Activated CD4-positive, alpha-beta T cell treated with anti-CD3 and anti-CD28 coated beads, Interleukin-2, amount 50 U/mL, for 4 hours (primary cell): Measurements from ENCODE around the gene KCNMA1.

ENCODE experiments used
- DNase-seq, 2 experiments: peaks; one replicate each; pipeline ENCODE4 v3.0.0-alpha.2; 2020

Gene KCNMA1

DNA sequence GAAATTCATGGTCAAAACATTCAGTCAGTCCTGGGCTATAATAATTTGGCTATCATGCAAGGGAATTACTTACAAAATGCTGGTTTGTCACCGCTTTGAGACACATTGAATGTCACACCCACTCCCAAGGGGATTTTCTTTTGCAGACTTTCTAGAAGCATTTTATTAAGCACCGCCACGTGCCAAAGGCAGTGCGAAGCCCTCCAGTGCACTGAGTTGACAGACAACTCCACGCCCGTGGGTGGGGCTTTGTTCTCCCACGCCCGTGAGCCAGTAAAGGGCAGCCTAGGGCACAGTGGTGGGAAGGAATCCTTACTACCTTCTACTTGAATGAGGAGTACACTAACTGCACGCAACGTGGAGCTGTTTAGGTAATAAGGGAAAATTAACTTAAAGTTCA lies 515.8 kb downstream of the KCNMA1 start:
- no peak for DNase-seq

DNA sequence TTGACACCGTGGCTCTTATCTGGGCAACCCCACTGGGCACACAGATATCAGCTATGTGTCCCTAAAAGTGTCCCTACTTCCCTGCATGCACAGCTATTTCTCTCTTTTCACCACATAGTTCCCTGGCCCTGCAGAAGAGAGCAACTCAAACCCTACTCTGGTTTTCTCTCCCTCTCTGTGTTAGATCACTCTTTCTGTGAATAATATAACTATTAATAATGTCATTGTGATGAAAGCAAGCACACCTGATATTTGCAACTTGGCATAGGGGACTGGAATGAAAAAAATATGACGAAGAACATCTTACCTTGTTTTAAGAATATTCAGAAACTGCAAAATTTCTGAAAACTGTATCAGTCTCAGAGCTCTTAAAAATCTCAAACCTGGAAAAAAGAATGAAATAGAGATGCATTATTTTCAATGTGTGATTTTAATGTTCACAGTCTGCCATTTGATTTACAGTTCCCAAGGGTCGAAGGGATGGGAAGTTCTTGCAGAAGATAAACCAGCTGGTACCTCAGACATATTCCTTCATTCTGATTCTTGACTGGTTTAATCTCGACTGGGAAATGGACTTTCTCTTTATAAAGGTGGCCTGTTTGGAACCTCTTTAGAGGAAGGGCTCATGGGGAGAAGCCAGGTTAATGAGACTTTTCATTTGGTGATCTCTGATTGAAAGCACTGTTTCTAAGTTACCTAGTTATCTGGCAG lies 516.8 kb downstream of the KCNMA1 start:
- DNase-seq, result no peak

DNA sequence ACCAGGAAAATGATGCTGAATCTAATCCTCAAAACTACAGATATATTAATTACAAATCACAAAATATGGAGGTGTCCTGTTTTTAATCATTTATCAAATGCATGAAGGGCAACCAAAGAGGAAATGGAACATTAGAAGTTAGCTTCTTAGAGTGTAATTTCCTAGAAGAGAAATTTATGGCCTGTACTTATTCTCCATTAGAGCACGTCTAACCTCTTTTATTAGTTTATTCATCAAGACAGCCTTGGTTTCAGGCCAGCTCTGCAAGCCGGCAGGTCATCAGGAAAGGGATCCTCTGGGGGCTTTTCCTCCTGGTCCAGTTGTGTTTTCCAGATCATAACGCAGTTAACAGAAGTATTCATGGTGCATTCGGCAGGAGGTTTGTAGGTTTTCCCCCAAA lies 517.6 kb downstream of the KCNMA1 start:
- DNase-seq, result no peak

DNA sequence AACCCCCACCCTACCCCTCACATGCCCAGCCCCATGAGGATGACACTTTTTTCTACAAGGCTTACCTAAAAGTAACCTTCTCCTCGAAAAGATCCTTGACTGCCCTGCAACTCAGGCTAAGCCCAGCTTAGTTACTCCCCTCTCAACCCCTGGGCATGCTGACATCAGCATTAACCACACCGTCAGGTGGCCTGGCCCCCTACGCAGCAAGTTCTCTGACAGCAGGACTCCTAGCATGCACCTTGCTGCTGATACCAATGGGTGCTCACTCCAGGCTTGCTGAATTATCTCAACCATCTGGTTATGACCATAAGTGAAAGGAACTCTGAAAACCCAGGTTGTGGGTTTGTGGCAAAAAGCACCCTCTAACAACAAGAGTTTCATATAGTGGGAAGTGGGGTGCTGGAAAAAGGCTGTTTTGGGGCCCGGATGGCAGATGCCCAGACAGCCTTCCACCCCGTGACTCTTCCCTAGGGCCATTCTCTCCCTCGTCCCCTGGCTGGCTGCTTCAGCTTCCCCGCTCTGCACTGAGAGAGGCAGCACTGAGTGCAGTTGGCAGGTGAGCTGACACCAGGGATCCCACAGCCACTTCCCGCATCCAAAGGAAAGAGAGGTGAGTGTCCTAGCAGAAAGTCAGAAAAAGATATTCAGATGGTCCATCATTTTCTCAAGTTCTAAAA lies 518.9 kb downstream of the KCNMA1 start:
- DNase-seq, result no peak

DNA sequence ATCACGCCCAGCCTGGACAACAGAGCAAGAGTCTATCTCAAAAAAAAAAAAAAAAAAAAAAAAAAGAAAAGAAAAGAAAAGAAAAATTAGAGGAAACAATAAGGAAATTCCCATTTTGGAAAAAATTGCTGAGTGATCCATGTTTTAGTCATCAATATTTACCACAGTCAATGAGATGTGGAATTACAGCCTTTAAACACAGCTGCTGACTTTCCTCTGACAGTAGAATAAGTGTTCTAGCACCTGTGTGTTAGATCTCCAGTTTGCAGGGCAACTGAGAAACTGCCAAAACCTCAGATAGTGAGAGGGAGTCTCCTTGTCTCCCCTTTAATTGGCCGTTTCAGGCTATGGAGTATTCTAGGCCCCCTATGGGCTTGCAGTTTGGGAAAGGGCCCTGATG lies 520.1 kb downstream of the KCNMA1 start:
- no peak for DNase-seq

DNA sequence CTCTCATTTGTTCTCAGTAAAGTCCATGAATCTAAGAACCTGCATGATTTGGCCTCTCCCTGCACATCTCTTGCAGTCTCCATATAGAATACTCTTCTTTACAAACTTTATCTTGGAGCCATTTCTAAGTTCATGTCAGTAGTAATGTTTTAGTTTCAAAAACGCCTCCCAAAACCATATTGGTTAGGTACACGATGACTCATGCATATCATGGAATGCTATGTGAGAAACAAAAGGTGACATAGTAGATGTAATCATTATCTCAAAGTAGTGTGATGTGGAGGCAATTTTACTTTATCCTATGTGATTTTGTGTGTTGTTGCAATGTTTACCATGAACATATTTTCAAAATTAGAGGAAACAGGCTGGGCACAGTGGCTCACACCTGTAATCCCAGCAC lies 520.7 kb downstream of the KCNMA1 start:
- DNase-seq, result no peak

DNA sequence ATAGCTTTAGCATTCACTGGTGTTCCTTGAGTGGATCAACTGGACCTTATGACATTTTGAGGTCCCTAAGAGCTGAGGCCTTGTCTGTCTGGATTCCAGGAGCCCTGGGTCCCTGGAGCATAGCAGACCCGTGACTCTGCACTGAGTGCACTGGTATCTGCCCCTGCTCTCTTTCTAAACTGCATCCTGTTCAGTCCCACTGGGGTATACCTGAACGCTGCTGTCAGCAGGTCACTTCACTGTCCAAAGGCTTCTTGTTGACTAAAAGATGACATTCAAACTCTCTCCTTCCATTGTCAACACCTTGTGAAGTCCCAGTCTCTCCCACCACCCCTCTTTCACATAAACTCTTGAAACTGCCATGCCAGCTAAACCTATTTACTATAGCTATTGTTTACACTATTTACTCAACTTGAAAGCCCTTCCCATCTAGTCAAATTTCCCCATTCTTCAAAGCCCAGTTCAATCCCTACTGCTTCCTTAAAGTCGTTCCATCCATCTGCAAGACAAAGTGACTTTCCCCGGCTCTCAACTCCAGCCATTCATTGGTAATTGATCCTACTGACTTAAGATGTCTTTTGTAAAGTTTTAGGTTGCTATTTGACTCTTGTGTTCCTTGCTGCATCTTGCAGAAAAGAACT lies 523.3 kb downstream of the KCNMA1 start:
- no peak for DNase-seq

DNA sequence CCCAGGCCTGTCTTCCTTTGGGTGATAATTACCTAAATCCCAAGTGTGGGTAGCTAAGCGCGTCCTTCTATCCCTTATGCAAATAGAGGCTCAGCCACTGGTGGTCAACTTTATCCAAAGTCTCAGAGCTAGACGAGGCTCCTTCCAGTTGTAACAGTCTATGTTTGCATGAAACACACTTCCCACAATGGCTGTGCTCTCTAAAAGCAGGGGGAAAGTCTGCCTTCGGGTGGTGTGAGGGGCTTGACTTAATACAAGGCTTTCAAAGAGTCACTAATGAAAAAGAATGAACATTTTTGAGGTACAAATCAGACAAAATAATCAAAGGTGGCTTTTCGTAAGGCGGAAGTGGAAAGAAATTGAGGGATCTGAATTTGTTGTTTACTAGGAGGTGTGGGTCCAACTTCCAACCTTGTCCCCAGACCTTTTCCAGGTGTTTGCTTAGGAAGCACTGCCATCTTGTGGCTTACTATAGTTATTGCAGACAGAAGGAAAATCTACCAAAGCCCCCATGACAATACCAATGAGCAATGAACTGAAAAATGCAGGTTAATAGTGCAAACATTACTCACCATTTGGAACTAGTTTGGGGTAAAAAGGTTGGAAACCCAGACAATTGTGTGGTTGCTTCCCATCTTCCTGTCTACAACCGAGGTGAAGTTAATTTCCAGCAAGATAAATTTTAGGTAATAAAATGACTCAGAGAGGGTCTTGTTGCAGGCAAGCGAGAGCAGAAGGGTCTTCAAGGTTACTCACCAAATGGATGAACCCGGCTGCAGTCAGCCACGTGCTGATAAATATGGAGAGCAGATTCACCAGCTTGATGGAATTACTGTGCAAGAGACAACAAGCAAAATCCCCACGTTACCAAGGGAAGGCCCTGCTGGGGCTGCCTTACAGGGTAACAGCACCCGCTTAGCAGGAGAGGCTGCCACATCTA lies 525.7 kb downstream of the KCNMA1 start:
- DNase-seq, result no peak

DNA sequence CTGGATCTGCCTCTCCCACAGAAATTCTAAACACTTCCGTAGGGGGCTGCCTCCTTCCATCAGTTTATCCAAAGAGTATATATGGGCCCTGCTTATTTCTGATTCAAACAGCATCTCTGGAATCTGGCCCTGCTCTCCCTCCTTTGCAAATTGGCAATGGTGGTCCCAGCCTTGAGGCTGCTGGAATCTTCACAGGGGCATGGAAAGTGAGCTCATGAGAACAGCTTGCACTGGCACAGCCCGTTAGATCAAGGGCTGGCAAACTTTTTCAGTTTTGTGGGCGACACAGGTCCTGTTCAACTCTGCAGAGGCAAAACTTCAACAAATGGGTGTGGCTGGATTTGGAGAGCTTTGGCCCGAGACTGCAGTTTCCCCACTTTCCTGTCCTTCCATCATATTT lies 526.9 kb downstream of the KCNMA1 start:
- DNase-seq, result no peak

DNA sequence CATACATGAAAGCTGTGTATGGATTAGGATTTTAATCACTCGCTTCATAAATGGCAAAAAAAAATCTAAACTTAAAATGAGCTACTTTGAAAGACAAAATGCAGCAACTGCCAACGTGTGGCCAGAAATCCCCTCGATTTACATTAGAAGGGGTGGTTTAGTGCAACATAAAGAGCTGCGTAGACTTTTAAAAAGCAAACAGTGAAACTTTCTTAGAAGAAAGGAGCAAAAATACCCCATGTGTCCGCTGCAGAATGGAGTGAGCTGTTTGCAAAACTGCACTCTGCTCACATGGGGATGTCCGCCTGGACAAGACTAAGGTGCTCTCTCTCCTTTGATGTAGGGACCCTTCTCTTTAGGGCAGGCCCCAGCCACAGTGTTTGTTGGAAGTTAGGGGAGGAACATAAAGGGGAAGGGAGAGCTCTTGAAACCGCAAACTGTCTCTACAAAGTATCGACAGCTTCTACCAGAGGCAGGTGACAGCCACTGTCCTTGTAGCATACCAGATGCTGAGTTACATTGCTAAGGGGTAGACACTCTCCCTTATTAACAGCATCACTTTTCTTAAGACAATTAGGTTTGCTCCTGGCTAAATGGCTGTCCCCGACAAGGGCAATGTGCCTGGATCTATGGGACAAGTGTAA lies 528.1 kb downstream of the KCNMA1 start:
- no peak for DNase-seq

DNA sequence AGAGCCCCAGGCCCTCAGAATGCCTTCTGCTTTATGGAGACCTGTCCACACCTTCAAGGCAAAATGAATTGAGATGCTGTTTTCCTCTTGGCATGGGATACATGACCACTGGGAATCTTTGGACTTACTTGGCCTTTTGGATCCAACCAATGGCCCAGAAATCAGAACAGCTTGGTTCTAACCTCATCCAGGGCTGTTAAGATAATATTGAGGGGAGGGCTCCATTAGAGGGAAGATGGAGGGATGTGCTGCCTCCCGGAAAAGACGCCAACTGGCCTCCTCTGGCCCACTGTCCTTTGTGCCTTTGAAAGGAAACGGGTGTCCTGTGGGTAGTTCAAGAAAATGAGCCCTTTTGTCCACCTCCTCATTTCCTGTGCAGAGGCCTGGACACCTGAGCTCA lies 530.9 kb downstream of the KCNMA1 start:
- DNase-seq, result no peak

DNA sequence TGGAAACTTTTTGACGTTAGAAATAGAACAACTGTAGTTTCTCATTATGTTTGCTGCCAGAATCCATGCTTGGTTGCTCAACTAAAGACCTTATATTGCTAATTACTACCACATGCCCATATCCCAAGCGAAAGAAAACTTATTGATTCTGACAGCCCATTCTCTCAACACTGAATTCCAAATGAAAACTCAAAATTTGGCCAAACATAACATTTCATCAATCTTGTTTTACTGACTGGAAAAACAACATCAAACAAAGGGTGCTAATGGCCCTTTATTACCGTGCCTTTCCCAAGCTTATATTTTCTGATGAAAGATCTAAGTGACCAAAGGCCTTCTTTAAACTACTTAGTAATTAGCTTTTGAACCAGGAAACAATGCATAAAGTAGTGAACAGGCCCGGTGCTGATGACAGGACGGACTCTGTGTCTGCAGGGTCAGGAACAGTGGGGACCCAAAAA lies 531.8 kb downstream of the KCNMA1 start:
- no peak for DNase-seq

DNA sequence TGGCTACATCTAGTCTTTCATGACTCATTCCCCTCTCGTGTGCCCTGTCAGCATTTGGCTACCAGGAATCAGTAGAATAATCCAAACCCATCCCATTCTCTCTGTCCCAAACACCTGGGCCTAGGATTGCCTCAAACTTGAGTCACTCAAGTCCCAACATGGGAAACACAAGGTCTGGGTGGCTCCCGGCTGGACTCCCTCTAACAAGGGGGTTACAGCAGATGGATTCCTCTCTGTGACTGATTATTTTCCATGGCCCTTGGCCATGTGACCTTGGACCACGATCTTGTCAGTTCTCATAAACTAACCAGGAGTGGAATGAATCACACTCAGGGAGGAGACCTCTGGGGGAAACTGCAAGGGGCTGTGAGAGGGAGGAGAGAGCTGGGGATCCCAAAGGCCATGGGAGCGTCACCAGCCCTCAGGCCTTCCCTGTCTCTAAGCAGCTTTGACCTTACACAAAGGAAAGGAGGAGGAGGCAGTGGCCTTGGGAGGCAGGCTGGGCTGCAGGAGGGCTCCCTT lies 533.1 kb downstream of the KCNMA1 start:
- DNase-seq, result no peak

DNA sequence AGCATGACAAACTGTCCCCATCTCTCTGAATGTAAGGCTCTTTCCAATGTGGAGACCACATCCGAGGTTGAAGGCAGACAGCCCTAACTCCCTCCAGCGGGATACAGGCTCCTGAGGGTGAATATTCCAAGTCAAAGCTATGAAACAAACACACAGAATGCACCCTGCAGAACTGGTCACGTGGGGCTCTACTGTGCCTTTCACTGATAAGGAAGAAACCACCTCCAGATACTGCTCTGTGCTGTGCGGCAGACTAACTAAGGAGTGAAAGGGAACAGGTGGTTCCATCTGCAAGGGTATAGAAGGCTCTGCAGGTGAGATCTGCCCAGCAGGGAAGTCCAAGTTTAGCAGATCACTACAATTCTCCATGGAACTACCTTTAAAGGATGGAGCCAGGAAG lies 534.4 kb downstream of the KCNMA1 start:
- no peak for DNase-seq

DNA sequence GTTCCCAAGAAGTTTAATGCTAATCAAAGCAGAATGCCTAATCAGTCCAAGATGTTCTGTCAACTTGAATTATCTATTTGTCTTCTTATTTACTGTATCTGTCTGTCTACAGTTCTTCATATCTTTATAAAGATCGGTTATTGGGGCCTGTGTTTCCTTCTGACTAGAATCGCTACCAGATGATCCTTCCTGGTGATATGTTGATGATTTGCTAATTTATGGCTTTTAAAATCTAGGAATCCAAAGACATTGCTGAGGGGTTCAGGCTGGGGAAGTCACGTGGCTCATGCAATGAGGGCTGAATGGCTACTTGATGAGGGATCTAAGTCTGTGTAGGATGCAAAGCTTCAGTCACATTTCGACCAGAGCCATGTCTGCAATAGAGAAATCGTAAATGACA lies 536.3 kb downstream of the KCNMA1 start:
- no peak for DNase-seq

DNA sequence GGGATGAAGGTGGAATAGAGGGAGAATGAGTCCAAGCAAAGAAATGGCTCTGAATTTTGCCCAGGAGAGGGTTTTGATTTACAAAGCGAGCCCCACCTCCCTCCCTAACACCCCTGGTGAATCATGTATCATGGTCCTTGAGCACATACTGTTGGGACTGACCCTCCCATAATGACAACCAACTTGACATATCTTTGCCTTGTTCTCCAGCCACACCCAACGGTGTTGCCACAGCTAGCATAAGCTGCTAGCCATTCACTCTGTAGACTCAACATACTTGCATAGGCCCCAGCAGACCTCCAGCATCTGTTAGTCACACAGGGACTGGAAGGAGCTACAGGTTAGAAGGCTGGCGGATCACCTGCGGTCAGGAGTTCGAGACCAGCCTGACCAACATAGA lies 538.5 kb downstream of the KCNMA1 start:
- no peak for DNase-seq

DNA sequence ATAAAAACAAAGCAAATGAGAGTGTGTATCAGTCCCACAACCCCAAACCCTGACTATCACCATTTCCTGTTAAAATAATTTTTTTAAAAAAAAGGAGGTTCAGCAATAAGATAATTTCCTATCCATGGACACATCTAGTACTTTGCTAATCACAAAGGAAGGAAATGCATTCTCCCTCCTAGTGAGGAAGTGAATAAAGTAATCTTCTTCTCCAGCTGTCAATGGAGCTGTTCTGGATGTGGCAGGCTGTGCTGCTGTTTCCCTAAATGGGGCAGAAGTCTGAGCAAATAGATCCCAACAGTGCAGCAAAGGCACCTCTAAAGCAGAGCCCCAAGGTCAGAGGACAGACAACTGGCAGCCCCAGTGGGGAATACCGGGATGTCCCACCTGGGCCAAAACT lies 540.0 kb downstream of the KCNMA1 start:
- no peak for DNase-seq

DNA sequence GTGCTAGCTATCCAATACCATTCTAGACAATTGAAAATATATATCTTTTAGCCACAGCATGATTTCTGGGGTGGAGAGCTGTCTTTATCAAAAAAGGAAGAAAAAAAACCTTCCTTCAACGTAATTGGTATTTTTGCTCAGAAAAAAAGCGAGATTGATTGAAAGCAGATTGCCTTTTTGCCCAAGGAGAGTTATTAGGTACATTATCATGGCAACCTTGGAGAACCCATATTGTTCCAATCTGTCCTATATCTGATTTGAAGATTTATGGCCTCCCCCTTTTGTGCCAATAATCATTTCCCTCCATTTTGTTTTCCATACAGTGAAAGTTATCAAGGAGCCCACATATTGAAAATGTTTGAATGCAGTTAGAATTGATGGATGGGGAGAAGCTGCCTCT lies 544.5 kb downstream of the KCNMA1 start:
- no peak for DNase-seq

DNA sequence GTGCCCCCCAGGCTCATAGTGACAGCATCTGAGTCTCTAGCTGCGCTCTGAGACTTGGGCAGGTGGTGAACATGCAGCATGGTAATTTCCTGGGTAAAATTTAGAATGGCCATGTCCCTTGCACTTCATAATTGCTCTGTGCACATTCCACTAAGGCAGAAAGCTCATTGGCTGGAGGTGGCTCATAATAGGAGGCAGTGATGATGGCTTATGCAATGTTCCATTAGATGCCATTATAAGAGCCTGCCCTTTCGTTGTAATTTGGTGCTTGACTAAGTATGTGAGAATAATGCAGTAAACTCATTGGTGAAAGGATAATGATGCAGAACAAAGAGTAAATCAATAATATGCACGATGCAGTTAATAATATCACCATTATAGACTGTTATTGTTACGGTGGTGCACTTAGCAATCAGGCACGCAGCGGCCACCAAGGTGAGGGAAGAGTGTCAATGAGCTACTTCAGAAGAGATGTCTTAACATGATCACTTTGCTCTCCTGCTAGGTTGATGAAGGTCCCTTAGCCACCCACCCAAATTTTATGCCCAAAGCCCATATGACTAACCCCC lies 545.9 kb downstream of the KCNMA1 start:
- no peak for DNase-seq

DNA sequence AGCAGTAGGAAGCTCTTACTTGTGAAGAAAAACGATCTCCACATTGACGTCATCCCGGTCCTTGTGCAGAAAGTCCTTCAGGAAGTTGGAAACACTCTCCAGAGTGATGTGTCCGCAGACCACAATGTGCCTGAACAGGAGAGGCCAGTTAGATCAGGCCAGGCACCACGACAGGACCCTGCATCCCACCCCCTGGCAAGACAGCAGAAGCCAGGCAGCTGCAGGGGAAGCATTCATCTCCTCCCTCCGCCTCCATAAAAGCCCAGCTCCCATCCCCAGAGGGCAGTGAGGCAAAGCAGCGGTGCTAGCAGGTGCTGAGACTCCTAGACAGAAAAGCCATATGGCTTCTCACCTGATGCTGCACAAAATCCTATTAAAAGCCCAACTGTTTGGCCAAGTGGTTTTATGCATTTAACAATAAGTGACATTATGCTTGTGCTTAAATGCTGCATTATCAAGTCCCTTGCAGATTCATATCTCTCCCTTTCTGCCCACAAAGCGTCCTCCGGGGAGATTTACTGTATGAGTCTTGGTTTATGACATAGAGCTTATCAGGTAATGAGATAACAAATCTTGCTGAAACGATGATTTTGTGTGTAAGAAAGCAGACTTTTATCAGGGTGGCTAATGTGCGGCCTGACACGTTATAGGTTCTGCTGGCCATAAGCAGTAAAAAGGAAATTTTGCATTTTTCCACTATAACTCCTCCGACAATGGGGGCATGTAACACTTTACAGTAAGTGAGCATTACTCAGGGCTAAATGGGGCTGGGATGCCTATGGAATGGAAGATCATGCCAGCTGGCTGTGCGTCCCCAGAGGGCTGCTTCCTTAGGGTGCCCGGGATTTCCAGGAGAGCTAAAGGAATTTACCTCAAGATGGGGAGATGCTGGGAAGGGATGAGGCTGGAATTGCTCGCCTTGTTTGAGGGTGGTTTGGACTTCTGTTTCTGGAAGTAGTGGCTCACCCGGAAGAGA lies 546.9 kb downstream of the KCNMA1 start:
- no peak for DNase-seq

DNA sequence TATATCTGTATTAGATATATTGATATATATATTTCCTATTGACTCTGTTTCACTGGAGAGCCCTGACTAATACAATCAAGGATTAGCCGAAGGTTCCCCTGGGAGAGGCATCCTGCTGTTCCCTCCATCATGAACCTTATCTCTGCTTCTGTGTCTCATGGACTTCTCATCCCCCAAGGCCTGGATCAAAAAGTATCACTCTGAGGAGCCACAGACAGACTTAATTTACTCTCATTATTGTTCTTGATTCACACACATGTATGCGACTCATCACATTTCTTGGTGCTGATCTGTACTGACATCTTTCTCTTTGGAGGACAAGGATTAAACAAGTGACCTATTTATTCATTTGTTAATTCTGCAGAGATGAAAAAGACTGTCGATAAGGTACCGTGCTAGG lies 550.2 kb downstream of the KCNMA1 start:
- DNase-seq, result no peak
